CD4-positive, alpha-beta T cell (primary cell): Measurements from ENCODE around the gene BOLA2B. TPM values are rescaled to one million over a fixed set of nuclear protein-coding genes. Genes with fewer than 3 reads are reported as not detected.
"Not testable (repeated sequence)": the region's sequence is repeated elsewhere in the genome, so short reads cannot be mapped to it uniquely, and the experiment has no call there.

ENCODE experiments used
- ATAC-seq: fragments of 200-7000 bp; cut with Tn5 transposase; one replicate; pipeline ENCODE4 v1.10.0; 2022; ENCODE audit warnings: mild to moderate bottlenecking; ENCODE audit not compliant: poor library complexity
- CTCF ChIA-PET: fragments of 350-600 bp; sonication (Branson Sonifier 250); formaldehyde crosslinking; loops from one replicate; lab custom pipeline; 2021; ENCODE audit warnings: antibody characterized with exemption, inconsistent platforms; lab: Charles Lee
- POLR2A ChIA-PET: fragments of 350-600 bp; sonication (Branson Sonifier 250); formaldehyde crosslinking; loops from one replicate; lab custom pipeline; 2021; ENCODE audit warnings: antibody characterized with exemption, inconsistent platforms; lab: Charles Lee
- DNase-seq, 14 experiments: peaks; one replicate each; pipeline ENCODE4 v3.0.0-alpha.2; 2013 to 2020; ENCODE audit warnings: mixed read lengths in 2 of 14
- H3K27ac ChIP-seq, 2 donors: one replicate each; pipeline versions ENCODE4 v1.5.1 to v1.7.0; 2013; ENCODE audit warnings: low read length in 2 of 2, low read depth in 1 of 2, mild to moderate bottlenecking in 1 of 2
- H3K27me3 ChIP-seq, 2 experiments: 1 replicate in 1 of 2; 2 replicates in 1 of 2; pipeline versions ENCODE4 v1.6.1 to v1.7.0; 2013; ENCODE audit warnings: low read length in 2 of 2, control low read depth in 1 of 2, mild to moderate bottlenecking in 1 of 2, moderate library complexity in 1 of 2; ENCODE audit not compliant: insufficient read depth in 2 of 2, control insufficient read depth in 1 of 2
- H3K36me3 ChIP-seq: one replicate; pipeline ENCODE4 v1.6.1; 2013; ENCODE audit warnings: low read length, control low read depth; ENCODE audit not compliant: insufficient read depth
- H3K4me1 ChIP-seq: one replicate; pipeline ENCODE4 v1.6.1; 2013; ENCODE audit warnings: low read length, control low read depth; ENCODE audit not compliant: insufficient read depth
- H3K4me3 ChIP-seq: one replicate; pipeline ENCODE4 v1.5.1; 2013; ENCODE audit warnings: mild to moderate bottlenecking, low read length, moderate library complexity
- H3K9me3 ChIP-seq, 2 experiments: 1 replicate in 1 of 2; 2 replicates in 1 of 2; pipeline versions ENCODE4 v1.6.1 to v1.7.0; 2013; ENCODE audit warnings: low read length in 2 of 2, mild to moderate bottlenecking in 2 of 2, control low read depth in 1 of 2, moderate library complexity in 1 of 2; ENCODE audit not compliant: control insufficient read depth in 1 of 2, insufficient read depth in 1 of 2
- H3K27ac Mint-ChIP-seq: one replicate; pipeline ENCODE4 v1.8.0; 2020; ENCODE audit warnings: mixed read lengths
- H3K27me3 Mint-ChIP-seq: one replicate; pipeline ENCODE4 v1.8.0; 2021; ENCODE audit warnings: mixed read lengths
- H3K36me3 Mint-ChIP-seq: one replicate; pipeline ENCODE4 v1.8.0; 2021; ENCODE audit warnings: low read depth, mixed read lengths
- H3K4me1 Mint-ChIP-seq: one replicate; pipeline ENCODE4 v1.8.0; 2021; ENCODE audit warnings: low read depth, mixed read lengths
- H3K4me3 Mint-ChIP-seq: one replicate; pipeline ENCODE4 v1.8.0; 2020; ENCODE audit warnings: mild to moderate bottlenecking, mixed read lengths
- H3K9me3 Mint-ChIP-seq: one replicate; pipeline ENCODE4 v1.8.0; 2020; ENCODE audit warnings: mixed read lengths
- CTCF ChIP-seq: fragments of 200-600 bp; IDR thresholded peaks from one replicate; pipeline ENCODE4 v1.8.0; 2022; ENCODE audit warnings: antibody characterized with exemption, mild to moderate bottlenecking
- intact Hi-C, 2 experiments: fragments of 100-400 bp; cut with DNase I in 1 of 2; cut with micrococcal nuclease in 1 of 2; formaldehyde crosslinking; loops; one replicate each; pipeline versions ENCODE4 v1.15.1 to v1.9.0; 2023 to 2025; cut with DNase I, micrococcal nuclease
- total RNA-seq, 174 experiments: library from RNA in 2 of 174; stranded (reverse) in 2 of 174; gene quantifications; one replicate each; pipeline ENCODE4 v1.2.3 and lab custom pipeline; 2021 to 2026

The BOLA2B gene
- total RNA-seq, 2 experiments from 2014 or later, result 41.3 to 46.3 TPM

- intact Hi-C loops, result no loop called here
- Histone ChIP-seq H3K9me3 (no peaks in the 10 kb centered on the region), H3K36me3 (no peaks in the 10 kb centered on the region), H3K27me3 (no peaks in the 10 kb centered on the region), H3K4me3 (no peak overlapping the region), H3K4me1 (no peaks in the 10 kb centered on the region), H3K27ac (no peak overlapping the region)
- H3K4me3 Mint-ChIP-seq, result no peak overlapping the region
- ChIA-PET CTCF (interaction anchor here (0.7 kb wide), 1 partner anchor 130 kb away, joined by 3 read pairs; no protein-coding TSS in a partner anchor), POLR2A (interaction anchor here (0.6 kb wide), 1 partner anchor 10 kb away, joined by 3 read pairs; no protein-coding TSS in a partner anchor)
- no peak overlapping the region for H3K27ac Mint-ChIP-seq
- H3K27me3 Mint-ChIP-seq, result no peaks in the 10 kb centered on the region
- ATAC-seq (no peak), DNase-seq (no peak)
- H3K36me3 Mint-ChIP-seq, result no peaks in the 10 kb centered on the region
- H3K9me3 Mint-ChIP-seq, result no peaks in the 10 kb centered on the region
- no peak for TF ChIP-seq CTCF
- no peaks in the 10 kb centered on the region for H3K4me1 Mint-ChIP-seq
Observed at GRCh38 chr16:30173054-30173453, 20.4 kb downstream of the BOLA2B start.

GRCh38 chr16:30170145-30170544 lies 23.3 kb downstream of the BOLA2B start:
- ATAC-seq, H3K27ac ChIP-seq, H3K27ac Mint-ChIP-seq, H3K9me3 ChIP-seq, intact Hi-C loops, DNase-seq, H3K36me3 Mint-ChIP-seq, H3K4me3 Mint-ChIP-seq, H3K9me3 Mint-ChIP-seq, CTCF ChIA-PET, H3K4me3 ChIP-seq, H3K27me3 ChIP-seq, H3K27me3 Mint-ChIP-seq, H3K36me3 ChIP-seq: not testable (repeated sequence)
- H3K4me1 Mint-ChIP-seq, result peaks cover 19% of the 10 kb centered on the region
- H3K4me1 ChIP-seq, result peaks cover 19% of the 10 kb centered on the region
- POLR2A ChIA-PET, result interaction anchor here (0.6 kb wide), 1 partner anchor 13 kb away, joined by 3 read pairs; the partner anchor contains the start of gene CORO1A

- not testable (repeated sequence) for H3K27ac Mint-ChIP-seq
Observed at GRCh38 chr16:30169416-30169815, 24.1 kb downstream of the BOLA2B start.

GRCh38 chr16:30168746-30169145 lies 24.7 kb downstream of the BOLA2B start:
- DNase-seq, H3K27ac ChIP-seq, ATAC-seq, H3K4me3 Mint-ChIP-seq, H3K36me3 ChIP-seq, CTCF ChIA-PET, H3K36me3 Mint-ChIP-seq, intact Hi-C loops, H3K9me3 Mint-ChIP-seq, H3K9me3 ChIP-seq, POLR2A ChIA-PET, H3K27me3 Mint-ChIP-seq, H3K27ac Mint-ChIP-seq, H3K27me3 ChIP-seq, H3K4me3 ChIP-seq: not testable (repeated sequence)
- peaks cover 19% of the 10 kb centered on the region for H3K4me1 ChIP-seq
- H3K4me1 Mint-ChIP-seq, result peaks cover 23% of the 10 kb centered on the region

More at GRCh38 chr16:30169416-30169815, 24.1 kb downstream of the BOLA2B start:
- H3K4me3 Mint-ChIP-seq, CTCF ChIA-PET, H3K27ac ChIP-seq, H3K9me3 ChIP-seq, DNase-seq, intact Hi-C loops, H3K9me3 Mint-ChIP-seq, H3K36me3 ChIP-seq, ATAC-seq, H3K4me3 ChIP-seq, H3K36me3 Mint-ChIP-seq, H3K27me3 ChIP-seq, H3K27me3 Mint-ChIP-seq: not testable (repeated sequence)
- POLR2A ChIA-PET, result interaction anchor here (0.6 kb wide), 1 partner anchor 14 kb away, joined by 3 read pairs; the partner anchor contains the start of gene CORO1A
- H3K4me1 Mint-ChIP-seq, result peaks cover 23% of the 10 kb centered on the region
- peaks cover 19% of the 10 kb centered on the region for H3K4me1 ChIP-seq
